DND-41 (cell line): ENCODE data around the gene ASXL2.

Source experiments
- ATAC-seq: fragments of 200-7000 bp; cut with Tn5 transposase; 3 replicates; pipeline ENCODE4 v1.9.1; 2021; ENCODE audit warnings: low read depth; ENCODE audit not compliant: insufficient read depth
- DNase-seq: peaks from one replicate; pipeline ENCODE4 v3.0.0-alpha.2; 2020
- H2AFZ ChIP-seq: 2 replicates; pipeline ENCODE4 v1.6.0; 2012; ENCODE audit warnings: low read depth, low read length
- H3K27ac ChIP-seq: 2 replicates; pipeline ENCODE4 v1.5.1; 2012; ENCODE audit warnings: low read length, inconsistent platforms
- H3K27me3 ChIP-seq: fragments of 200-600 bp; sonication (generic); 2 replicates; pipeline ENCODE4 v1.6.0; 2012; ENCODE audit warnings: low read length, mild to moderate bottlenecking, inconsistent platforms; ENCODE audit not compliant: insufficient read depth, poor library complexity
- H3K36me3 ChIP-seq: 2 replicates; pipeline ENCODE4 v1.5.1; 2012; ENCODE audit warnings: low read length, inconsistent platforms; ENCODE audit not compliant: insufficient read depth
- H3K4me1 ChIP-seq: 2 replicates; pipeline ENCODE4 v1.5.1; 2012; ENCODE audit warnings: mild to moderate bottlenecking, low read length; ENCODE audit not compliant: insufficient read depth
- H3K4me2 ChIP-seq: 2 replicates; pipeline ENCODE4 v1.6.0; 2012; ENCODE audit warnings: mild to moderate bottlenecking, moderate library complexity, low read length, inconsistent platforms; ENCODE audit not compliant: insufficient read depth
- H3K4me3 ChIP-seq, 2 experiments: fragments of 200-600 bp in 1 of 2; shearing (Covaris generic) in 1 of 2; 2 replicates each; pipeline ENCODE4 v1.5.1; 2012 to 2016; ENCODE audit warnings: inconsistent platforms in 2 of 2, low read length in 2 of 2, mild to moderate bottlenecking in 2 of 2, low read depth in 1 of 2, moderate library complexity in 1 of 2
- H3K79me2 ChIP-seq: 2 replicates; pipeline ENCODE4 v1.6.0; 2012; ENCODE audit warnings: low read length, inconsistent platforms; ENCODE audit not compliant: insufficient read depth
- H3K9ac ChIP-seq: 2 replicates; pipeline ENCODE4 v1.6.0; 2012; ENCODE audit warnings: low read depth, mild to moderate bottlenecking, inconsistent platforms, low read length, moderate library complexity
- H3K9me3 ChIP-seq: 2 replicates; pipeline ENCODE4 v1.5.1; 2012; ENCODE audit warnings: low read length, moderate library complexity, mild to moderate bottlenecking, inconsistent platforms; ENCODE audit not compliant: insufficient read depth, severe bottlenecking
- H4K20me1 ChIP-seq: 2 replicates; pipeline ENCODE4 v1.6.0; 2012; ENCODE audit warnings: low read length; ENCODE audit not compliant: insufficient read depth
- CTCF ChIP-seq: IDR thresholded peaks from 2 replicates; pipeline ENCODE4 v1.5.1; 2012; ENCODE audit warnings: borderline replicate concordance, low read length, moderate library complexity, mild to moderate bottlenecking; ENCODE audit not compliant: poor library complexity, severe bottlenecking; ENCODE audit errors: extremely low read depth
- EZH2 ChIP-seq: IDR thresholded peaks from 3 replicates; pipeline ENCODE4 v1.6.1; 2012; ENCODE audit warnings: borderline replicate concordance, low read depth, mild to moderate bottlenecking, moderate library complexity, low read length, inconsistent platforms; ENCODE audit not compliant: severe bottlenecking

ASXL2 gene

GRCh38 chr2:25878361-25879132 is at the start of gene ASXL2:
Gene ASXL2, minus strand, starts transcription at chr2:25878487. Its CDS starts 265 bp downstream, at chr2:25878222.
- peaks cover 10% of the 10 kb centered on the region for H3K36me3 ChIP-seq
- H3K27ac ChIP-seq = peak within 1 kb of the TSS; percentile 90
- peaks cover 46% of the 10 kb centered on the region for H3K79me2 ChIP-seq
- peak; percentile 93 for ATAC-seq
- peak within 1 kb of the TSS; percentile 83 for H2AFZ ChIP-seq
- peak within 1 kb of the TSS; percentile 95 for H3K9ac ChIP-seq
- peak; percentile 99 for DNase-seq
- peaks cover 11% of the 10 kb centered on the region; the same call in 1 of the 2 replicates for H4K20me1 ChIP-seq
- TF ChIP-seq CTCF (peak; percentile 25), EZH2 (no peak)
- peaks cover 27% of the 10 kb centered on the region for H3K4me1 ChIP-seq
- H3K27me3 ChIP-seq = no peaks in the 10 kb centered on the region
- H3K9me3 ChIP-seq = no peaks in the 10 kb centered on the region
- peak within 1 kb of the TSS; percentile 81 for H3K4me2 ChIP-seq
- peak within 1 kb of the TSS; percentile 91 to 97 for H3K4me3 ChIP-seq

- no peak overlapping the region for H3K4me3 ChIP-seq
- no peak overlapping the region for H3K9ac ChIP-seq
- H3K27ac ChIP-seq = no peak overlapping the region
- no peak for DNase-seq
- H3K27me3 ChIP-seq = no peaks in the 10 kb centered on the region
- H2AFZ ChIP-seq = no peak overlapping the region
- peaks cover 21% of the 10 kb centered on the region for H3K36me3 ChIP-seq
- no peak for ATAC-seq
- no peaks in the 10 kb centered on the region for H3K9me3 ChIP-seq
- no peak overlapping the region for H3K4me2 ChIP-seq
- no peaks in the 10 kb centered on the region for H4K20me1 ChIP-seq
- TF ChIP-seq CTCF (no peak), EZH2 (no peak)
- H3K4me1 ChIP-seq = no peaks in the 10 kb centered on the region
- no peaks in the 10 kb centered on the region for H3K79me2 ChIP-seq
Measured at GRCh38 chr2:25926984-25927756, 48.9 kb upstream of the ASXL2 start.

- H3K4me2 ChIP-seq = no peak overlapping the region
- H3K27me3 ChIP-seq = no peaks in the 10 kb centered on the region
- no peak overlapping the region for H3K27ac ChIP-seq
- TF ChIP-seq EZH2 = no peak
- no peak for TF ChIP-seq CTCF
- H3K79me2 ChIP-seq = no peaks in the 10 kb centered on the region
- H4K20me1 ChIP-seq = no peaks in the 10 kb centered on the region
- H3K9ac ChIP-seq = no peak overlapping the region
- DNase-seq (no peak), ATAC-seq (no peak)
- H3K4me3 ChIP-seq = no peak overlapping the region
- H3K36me3 ChIP-seq = peaks cover 6% of the 10 kb centered on the region
- no peaks in the 10 kb centered on the region for H3K9me3 ChIP-seq
- H2AFZ ChIP-seq = no peak overlapping the region
- peaks cover 4% of the 10 kb centered on the region for H3K4me1 ChIP-seq
Measured at GRCh38 chr2:25922501-25922900, 44.2 kb upstream of the ASXL2 start.
